DMS153 treated with DMSO at 0.1 percent for 48 hours (cell line): ENCODE data around the gene LHX2.

Experiments used
- DNase-seq: peaks from one replicate; lab custom pipeline; 2025; ENCODE audit not compliant: unreplicated experiment; lab: John Stamatoyannopoulos, UW

Gene LHX2

DNA sequence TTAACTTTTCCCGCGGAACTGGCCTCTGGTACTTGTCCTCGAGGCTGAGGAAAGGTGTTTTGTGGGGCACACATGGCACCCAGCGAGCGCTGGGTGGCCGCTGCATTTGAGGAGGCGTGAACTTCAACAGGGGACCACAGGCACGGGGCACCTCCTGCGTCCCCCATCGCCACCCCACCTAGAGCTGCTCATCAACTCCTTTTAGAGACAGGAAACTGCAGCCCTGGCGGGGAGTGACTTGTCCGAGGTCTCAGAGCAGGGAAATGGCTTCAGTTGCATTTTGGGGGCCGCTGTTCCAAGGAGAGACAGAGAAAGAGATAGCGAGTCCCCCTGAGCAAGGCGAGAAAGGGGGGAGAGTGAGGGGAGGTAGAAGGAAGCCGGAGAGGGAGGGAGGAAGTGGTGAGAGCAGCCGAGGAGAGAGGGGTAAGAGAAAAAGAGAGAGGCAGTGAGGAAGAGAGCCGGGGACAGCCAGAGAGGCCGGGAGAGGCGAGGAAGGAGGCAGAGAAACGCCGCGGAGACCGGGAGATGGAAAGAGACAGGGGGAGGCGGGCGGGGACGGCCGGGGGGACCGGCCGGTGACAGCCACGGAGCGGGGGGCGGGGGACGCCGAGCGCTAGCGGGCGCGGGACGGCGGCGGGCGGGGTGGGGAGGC lies 12.5 kb upstream of the LHX2 start:
- DNase-seq, result no peak

- no peak for DNase-seq
Measured at GRCh38 chr9:123999661-124000060, 11.9 kb upstream of the LHX2 start.

- DNase-seq, result no peak
Measured at GRCh38 chr9:124000161-124000783, 11.3 kb upstream of the LHX2 start.

DNA sequence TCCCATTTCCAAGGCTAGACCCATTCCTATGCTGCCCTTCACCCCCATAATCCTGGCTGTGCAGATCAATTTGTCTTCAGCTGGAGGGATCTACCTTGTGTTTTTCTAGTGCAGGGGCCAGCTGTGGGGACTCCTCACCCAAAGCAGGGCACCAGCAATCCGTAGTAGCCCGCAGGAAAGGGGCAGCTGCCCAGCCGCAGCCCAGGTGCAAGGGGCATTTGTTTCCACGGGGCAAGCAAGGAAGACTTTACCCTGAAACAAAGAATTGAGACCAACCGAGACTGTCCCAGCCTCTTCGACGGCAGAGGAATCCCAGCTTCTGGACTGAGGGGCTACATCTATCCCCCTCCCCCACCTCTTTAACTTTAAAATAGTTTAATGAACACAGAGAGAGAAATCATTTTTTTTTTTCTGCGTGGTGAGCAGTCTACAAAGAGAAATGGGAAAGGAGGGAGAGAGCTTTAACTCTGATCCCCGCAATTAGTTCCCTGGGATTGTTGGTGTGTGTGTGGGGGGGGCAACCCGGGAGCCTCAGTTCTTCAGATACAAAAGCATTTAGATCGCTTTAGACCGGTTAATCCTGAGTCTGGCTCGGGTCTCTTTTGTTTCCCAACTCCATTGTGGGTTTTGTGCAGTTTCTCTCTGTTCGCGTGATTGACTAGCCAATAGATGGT lies 10.6 kb upstream of the LHX2 start:
- no peak for DNase-seq

DNA sequence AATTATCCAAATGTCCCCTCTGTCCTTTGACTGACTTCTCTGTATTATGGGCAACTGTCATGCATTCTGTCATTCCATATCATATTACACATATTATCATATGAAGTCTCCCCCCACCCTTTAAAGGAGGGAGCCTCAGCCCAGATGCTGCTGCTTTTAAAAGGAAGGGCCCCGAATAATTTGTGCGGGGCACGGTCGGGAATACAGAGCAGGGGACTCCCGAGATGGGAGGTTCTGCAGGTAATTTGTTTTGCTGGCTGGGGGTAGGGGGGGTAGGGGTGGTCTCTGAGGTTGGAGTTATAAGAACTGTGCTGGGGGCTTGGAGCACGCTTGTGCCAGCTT lies 10.1 kb upstream of the LHX2 start:
- DNase-seq, result no peak

DNA sequence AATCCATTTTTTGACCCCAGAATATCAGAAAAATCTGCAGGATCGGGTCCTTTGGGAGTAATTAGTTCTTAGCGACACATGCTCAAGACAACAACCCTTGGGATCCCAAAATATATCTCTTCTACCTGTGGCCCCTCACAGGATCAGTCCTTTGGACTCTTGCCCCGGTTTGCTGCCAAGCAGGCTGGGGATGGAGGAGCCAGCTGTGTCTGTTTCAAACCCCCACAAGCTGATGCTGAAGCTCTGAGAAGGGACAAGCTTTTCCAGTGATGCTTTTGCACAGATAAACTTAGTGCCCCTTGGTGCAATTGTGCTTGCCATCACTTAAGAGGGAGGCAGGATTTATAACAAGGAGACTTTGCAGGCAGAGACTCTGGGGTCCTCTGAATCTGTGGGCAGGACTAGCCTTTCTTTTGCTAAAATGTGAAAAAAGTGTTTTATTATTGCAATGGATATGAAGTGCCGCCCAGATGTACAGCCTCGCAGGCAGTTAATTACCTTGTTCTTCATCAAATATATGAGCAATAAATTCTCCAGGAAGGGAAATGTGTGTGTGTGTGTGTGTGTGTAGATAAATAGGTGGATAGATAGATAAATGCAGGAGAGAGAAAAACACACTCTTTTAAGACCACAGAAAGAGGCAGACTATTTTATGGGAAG lies 9.6 kb upstream of the LHX2 start:
- no peak for DNase-seq

DNA sequence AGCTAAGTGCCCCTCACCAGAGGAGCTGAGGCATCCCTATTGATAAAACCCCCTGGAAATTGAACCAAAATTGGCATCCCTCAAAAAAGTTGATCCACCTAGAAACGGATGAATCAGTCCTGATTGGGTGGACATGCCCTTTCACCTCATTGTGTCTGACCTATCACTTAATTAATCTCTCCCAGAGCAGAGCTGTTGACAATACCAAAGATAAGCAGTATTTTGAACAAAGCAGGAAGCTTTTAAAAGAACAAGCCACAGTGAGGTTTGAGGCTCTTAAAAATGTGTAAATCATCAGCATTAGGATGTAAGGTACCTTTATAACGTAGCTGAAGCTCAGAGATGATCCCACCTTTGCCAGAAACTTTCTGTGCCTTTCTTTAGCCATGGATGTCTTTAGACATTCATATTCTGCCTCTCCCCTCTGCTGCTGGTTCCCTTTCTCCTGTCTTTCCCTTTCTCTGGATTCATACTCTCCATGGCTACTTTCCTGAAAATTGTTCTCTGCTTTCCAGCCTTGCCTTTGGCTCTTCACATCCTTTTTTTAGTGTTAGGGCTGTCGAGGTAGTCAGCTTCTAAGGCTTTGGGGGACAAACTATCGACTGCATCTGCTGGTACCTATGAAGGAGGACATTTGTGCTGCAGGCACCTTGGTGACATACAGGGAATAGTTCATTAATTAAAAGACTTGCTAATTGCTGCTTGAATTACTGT lies 7.8 kb upstream of the LHX2 start:
- no peak for DNase-seq

GRCh38 chr9:124004593-124004992 lies 7.0 kb upstream of the LHX2 start:
- no peak for DNase-seq

DNA sequence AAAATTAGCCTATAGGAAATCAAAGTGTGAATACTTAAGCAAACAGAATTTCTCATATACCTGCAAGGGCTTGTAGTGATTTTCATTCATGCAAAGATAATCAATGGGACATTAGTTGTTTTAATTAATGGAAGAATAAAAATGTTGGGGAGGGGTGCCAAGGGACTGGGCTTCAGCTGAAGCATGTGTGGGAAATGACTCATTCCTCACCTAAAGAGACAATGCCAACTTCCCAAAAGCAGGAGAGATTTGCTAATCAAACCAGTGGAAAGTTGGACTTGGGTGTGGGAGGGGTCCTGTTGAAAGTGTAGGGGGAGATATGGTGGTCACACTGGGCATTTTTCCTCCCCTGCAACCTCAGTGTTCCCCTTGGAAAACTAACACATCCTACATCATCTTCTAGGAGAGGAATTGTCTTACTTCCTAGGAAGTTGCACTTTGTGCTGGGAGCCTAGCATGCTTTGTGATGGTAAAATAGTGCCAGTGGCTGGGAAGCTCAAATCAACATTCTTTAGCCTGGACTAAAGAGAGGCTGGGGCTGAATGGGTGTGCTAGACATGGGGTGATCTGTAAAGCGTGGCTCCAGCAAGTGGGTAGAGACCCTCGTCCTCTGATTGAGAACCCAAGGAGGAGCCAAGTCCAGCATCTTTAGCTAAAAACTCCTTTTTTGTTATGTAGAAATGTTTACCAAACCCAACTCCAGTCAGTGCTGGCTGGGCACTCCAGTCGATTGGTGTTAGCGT lies 6.4 kb upstream of the LHX2 start:
- no peak for DNase-seq

DNA sequence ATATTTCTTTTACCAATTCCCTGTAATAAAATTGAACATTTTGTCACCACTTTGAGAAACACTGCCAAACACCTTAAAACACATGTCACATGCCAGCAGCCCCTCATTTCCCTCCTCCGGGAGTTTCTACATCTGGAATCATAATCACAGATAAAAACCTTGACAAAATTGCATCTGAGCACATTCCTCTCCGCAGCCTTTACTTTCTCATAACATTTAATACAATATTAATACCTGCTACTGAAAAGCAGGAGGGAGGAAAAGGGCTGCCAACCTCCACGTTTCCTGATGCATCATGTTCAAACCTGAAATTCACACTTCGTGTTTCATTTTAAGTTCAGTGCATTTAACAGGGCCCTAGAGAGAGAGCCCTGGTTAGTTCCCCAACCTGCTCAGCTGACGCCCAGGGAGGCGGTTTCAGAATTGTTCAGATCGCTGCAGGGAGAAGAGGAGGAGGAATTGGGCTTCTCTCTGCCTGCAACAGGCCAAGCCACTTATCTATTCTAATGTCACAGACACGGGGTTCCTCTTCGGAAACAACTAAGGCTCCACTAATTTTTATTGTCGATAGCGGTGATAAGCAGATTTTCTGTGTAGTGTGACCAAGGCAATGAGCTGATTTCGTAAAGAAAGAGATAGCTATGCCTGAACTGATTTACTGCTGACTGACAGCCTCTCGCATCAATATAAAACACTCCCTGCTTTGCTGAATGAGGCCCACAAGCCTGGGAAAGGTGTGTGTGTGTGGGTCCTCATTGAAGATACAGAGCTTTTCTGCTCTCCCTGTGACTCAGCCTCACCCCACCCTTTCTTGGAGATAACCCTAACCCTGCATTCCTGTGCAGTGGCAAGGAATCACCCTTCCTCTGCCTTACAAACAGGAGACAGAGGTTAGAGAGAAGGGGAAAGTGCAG lies 4.9 kb upstream of the LHX2 start:
- DNase-seq, result no peak

DNA sequence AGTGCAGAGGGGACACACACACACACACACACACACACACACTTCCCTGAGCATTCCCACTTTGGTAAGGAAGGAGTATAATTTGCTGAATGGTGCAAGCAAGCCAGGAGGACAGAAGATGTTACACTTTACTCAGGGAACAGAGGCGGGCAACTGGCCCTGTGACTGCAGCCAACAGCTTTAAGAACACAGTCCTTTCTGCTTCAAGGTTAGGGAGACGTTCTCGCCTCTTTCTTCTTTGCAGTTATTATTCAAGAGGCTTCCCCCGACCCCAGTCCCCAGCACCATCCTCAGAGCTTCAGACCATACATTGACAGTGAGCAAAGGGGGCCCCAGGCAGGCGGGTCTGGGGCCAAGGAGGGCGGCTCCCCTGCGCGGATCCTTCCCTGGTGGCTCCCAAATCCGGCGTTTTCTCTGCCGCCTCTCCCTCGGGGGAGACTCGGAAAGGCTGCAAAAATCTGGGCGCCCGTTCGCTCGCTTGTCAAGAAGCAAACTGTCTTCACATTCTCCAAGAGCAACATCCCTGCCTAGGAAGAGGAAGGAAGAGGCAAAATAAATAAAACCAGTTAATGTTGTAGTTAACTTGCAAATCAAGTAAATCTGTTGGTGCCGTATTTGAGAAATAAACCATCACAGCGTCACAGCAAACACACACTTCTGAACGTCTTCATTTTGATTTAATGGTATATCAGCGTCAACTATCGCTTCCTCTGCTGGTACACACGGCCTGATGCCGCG lies 3.8 kb upstream of the LHX2 start:
- DNase-seq, result no peak

GRCh38 chr9:124008303-124008693 lies 3.3 kb upstream of the LHX2 start:
- no peak for DNase-seq

DNA sequence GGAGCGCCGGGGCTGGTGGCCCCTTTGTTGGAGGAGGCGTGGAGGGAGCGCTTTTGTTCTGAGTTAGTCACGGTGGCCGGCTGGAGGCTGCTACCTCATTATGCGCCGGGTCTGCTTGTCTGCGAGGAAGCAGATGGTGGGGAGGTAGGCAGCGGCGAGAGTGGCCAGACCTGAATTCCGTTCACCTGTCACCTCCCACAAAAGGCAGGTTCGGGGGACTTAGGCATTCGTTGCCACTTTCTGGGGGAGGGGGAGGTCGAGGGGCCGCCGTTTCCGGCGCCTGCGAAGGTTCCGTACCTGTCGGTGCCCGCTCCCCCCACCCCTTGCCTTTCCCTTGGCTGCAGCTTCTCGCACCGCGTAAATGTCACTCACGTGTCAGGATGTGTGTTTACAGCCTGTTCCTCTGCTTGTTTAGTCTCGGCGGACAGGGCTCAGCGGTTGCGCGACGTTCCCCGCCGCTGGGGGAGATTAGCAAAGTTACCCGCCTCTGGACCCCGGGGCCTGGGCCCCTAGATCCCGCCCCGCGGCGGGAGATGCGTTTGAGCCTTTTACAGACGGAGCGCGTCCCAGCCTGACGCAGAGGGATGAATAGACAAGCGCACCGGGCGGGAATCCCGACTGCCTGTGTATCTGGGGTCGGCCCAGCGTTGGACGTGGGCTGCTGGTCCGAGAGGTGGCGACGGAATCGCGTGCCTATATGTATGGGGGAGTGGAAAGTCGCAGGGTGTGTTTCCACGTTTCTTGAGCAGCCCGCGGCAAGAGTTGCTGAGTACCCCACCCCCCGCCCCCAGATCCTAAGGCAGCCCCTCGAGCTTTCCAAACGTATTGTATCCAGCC lies 2.7 kb upstream of the LHX2 start:
- no peak for DNase-seq

DNA sequence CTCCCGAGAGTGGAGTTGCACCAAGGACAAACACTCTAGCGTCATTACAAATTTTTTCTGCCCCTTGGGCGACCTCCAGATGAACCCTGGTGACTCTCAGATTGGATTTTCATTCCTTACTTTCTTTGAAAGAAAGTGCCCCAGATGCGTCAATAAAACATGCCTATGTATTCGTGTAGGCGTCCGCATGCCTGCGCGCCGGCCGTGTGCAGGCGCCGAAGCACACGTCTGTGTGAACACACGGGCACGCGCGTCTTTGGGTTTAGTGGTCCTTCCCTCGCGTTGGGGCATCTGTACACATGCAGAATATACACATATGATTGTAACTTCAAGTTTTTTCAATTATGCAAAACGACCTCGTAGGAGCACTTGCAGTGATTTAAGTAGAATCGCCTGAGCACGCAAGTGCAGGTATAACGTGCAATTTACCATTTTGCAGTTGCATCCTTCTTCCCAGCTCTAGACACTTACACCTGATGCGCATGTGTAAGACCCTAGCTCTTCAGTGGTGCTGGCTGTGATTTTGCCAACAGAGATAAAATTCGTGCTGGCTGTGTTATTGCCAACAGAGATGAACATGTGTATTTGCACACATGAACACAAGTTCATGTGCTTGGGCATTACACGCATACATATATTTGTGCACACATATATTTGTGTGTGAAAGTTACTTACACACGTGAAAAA lies 1.9 kb upstream of the LHX2 start:
- DNase-seq, result no peak

DNA sequence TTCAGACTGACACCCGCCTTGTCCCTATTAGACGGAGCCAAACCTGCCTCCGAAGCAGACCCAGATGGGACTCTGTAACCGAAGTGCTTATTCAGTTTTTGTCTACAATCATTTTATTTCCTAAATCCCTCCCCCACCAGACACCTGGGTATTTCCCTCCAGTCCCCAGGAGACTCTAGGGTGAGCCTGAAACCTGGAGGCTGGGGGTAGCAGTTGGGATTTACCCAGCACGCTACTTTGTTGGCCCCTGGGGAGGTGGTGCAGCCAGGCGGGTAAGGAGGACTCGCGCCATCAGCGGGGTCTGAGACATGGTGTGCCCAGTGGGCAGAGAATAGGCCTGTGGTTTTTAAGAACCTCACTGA lies 1.3 kb upstream of the LHX2 start:
- DNase-seq, result no peak

GRCh38 chr9:124010665-124011321 lies 775 bp upstream of the LHX2 start:
- no peak for DNase-seq
